ENCODE results near the gene TNP2.
A peak's percentile ranks its signal among the peaks of the same experiment; 100 is the strongest.

TNP2 gene

DNA sequence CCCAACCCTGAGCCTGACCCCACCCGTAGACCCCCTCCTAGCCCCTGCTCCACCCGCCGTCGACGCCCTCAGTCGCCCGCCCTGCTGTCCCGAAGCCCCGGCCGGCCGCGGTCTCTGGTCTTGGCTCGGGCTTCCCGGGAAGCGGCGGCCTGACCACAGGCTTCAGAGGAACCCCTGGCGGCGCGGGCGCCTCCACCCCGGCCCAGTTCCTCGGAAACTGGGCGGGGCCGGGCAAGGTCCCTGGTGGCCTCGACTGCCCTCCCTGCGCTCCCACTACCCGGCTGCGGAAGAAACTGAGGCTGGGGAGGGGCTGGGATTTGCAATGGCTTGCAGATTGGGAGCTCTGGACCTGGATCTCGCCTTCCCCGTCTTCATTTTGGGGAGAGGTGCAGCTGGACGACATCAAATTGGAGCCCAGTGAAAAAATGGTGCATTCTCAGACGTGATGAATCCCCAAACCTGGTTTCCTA lies 12.4 kb downstream of the TNP2 start:
- peak overlapping the region; percentile 97 to 100 (median 99) for H3K4me2 ChIP-seq
- H3K27me3 ChIP-seq = peaks cover 0 to 12% (median 0%) of the 10 kb centered on the region in 11 experiments; a peak in 8 of 22 replicates
- peak overlapping the region; percentile 87 to 97 (median 91) for H3K9ac ChIP-seq
- no peaks in the 10 kb centered on the region for H3K9me3 ChIP-seq (replicated peaks in 1 of 11)
- peaks cover 0 to 42% (median 39%) of the 10 kb centered on the region in 11 experiments; a peak in 18 of 22 replicates for H4K20me1 ChIP-seq
- H3K4me3 ChIP-seq = peak overlapping the region; percentile 65 to 87 (median 78)
- peaks cover 0 to 18% (median 0%) of the 10 kb centered on the region in 11 experiments; a peak in 3 of 22 replicates for H3K36me3 ChIP-seq
- TF ChIP-seq Cebpa-rat (IDR thresholded peaks at IDR 0.05) = no peak
- H3K27ac ChIP-seq = peak overlapping the region; percentile 81 to 97 (median 92)
- H3K4me1 ChIP-seq = peaks cover 44 to 71% (median 68%) of the 10 kb centered on the region in 10 experiments

- H3K9ac ChIP-seq = peak within 1 kb of the TSS; percentile 87 to 97 (median 91)
- H3K4me2 ChIP-seq = peak within 1 kb of the TSS; percentile 97 to 100 (median 99)
- H3K4me1 ChIP-seq = peaks cover 45 to 72% (median 68%) of the 10 kb centered on the region in 10 experiments
- peak within 1 kb of the TSS; percentile 81 to 97 (median 92) for H3K27ac ChIP-seq
- peak within 1 kb of the TSS; percentile 65 to 87 (median 78) for H3K4me3 ChIP-seq
- H3K9me3 ChIP-seq (replicated peaks in 1 of 11) = no peaks in the 10 kb centered on the region
- no peak for TF ChIP-seq Cebpa-rat (IDR thresholded peaks at IDR 0.05)
- peaks cover 0 to 49% (median 42%) of the 10 kb centered on the region in 11 experiments; a peak in 18 of 22 replicates for H4K20me1 ChIP-seq
- H3K36me3 ChIP-seq = peaks cover 0 to 18% (median 0%) of the 10 kb centered on the region in 11 experiments; a peak in 3 of 22 replicates
- H3K27me3 ChIP-seq = peaks cover 0 to 12% (median 0%) of the 10 kb centered on the region in 11 experiments; a peak in 8 of 22 replicates
These were observed 13.1 kb downstream of the TNP2 start, which contains the start of gene SOCS1 for GRCh38 chr16:11255737-11256660. Gene SOCS1, minus strand, starts transcription at chr16:11256204. Its CDS starts 726 bp downstream, at chr16:11255478.

DNA sequence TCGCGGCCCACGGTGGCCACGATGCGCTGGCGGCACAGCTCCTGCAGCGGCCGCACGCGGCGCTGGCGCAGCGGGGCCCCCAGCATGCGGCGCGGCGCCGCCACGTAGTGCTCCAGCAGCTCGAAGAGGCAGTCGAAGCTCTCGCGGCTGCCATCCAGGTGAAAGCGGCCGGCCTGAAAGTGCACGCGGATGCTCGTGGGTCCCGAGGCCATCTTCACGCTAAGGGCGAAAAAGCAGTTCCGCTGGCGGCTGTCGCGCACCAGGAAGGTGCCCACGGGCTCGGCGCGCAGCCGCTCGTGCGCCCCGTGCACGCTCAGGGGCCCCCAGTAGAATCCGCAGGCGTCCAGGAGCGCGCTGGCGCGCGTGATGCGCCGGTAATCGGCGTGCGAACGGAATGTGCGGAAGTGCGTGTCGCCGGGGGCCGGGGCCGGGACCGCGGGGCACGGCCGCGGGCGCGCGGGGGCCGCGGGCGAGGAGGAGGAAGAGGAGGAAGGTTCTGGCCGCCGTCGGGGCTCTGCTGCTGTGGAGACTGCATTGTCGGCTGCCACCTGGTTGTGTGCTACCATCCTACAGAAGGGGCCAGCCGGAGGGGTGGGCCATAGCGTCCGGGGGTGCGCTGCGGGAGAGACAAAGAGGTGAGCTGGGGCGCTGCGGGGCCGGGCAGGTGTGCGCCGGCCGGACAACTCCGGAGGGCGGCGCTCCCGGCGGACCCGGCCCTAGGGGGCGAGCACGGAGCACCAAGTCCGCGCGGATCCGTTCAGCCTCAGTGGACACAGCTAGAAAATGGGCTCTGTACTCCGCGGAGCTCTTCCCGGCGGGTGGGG lies 14.0 kb downstream of the TNP2 start:
- Histone ChIP-seq H3K27me3 (peaks cover 0 to 12% (median 0%) of the 10 kb centered on the region in 11 experiments; a peak in 8 of 22 replicates), H3K36me3 (peaks cover 0 to 18% (median 0%) of the 10 kb centered on the region in 11 experiments; a peak in 3 of 22 replicates), H3K9me3 (replicated peaks in 1 of 11) (no peaks in the 10 kb centered on the region), H3K4me1 (peaks cover 45 to 72% (median 68%) of the 10 kb centered on the region in 10 experiments), H3K4me3 (peak overlapping the region; percentile 65 to 87 (median 78)), H4K20me1 (peaks cover 0 to 50% (median 46%) of the 10 kb centered on the region in 11 experiments; a peak in 18 of 22 replicates), H3K4me2 (peak overlapping the region; percentile 91 to 100 (median 98)), H3K27ac (peak overlapping the region; percentile 47 to 97 (median 92); a peak in 21 of 22 replicates), H3K9ac (peak overlapping the region; percentile 87 to 97 (median 91))
- no peak for TF ChIP-seq Cebpa-rat (IDR thresholded peaks at IDR 0.05)

DNA sequence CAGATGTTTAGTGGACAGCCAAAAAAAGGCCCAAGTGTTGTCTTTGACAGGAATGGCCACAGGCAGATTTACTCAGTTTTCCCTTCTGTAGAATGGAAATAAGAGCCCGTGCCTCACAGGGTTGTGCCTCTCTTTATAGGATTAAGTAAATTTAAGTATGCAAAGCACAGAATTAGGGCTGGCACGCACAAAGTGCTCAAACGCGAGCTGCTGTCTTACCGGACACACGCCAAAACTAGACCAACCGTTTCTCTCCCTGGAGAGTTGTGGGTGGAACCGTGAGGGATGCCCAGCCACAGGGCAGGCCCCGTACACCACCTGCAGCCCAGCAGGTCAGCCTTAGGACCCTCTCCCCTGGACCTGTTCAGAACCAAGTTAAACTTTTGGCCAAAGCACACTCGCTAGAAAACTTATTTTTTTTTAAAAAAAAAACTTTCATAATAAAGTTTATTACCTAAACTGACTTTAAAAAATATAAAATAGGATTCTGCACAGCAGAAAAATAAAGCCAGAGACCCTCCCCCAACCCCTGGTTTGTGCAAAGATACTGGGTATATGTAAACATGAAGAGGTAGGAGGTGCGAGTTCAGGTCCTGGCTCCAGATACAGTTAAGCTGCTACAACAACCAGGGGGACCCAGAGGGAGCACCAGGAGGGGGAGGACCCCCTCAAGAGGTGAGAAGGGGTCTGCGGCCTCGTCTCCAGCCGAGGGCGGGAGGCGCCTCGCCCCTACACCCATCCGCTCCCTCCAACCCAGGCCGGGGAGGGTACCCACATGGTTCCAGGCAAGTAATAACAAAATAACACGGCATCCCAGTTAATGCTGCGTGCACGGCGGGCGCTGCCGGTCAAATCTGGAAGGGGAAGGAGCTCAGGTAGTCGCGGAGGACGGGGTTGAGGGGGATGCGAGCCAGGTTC lies 14.9 kb downstream of the TNP2 start:
- peaks cover 41 to 69% (median 65%) of the 10 kb centered on the region in 10 experiments for H3K4me1 ChIP-seq
- peak overlapping the region; percentile 91 to 100 (median 98) for H3K4me2 ChIP-seq
- peak overlapping the region in 6 of 11 experiments; percentile 5 to 97 (median 94); a peak in 9 of 22 replicates for H3K27ac ChIP-seq
- H3K27me3 ChIP-seq = peaks cover 0 to 12% (median 0%) of the 10 kb centered on the region in 11 experiments; a peak in 8 of 22 replicates
- peak overlapping the region; percentile 65 to 87 (median 78) for H3K4me3 ChIP-seq
- H3K9ac ChIP-seq = peak overlapping the region; percentile 87 to 97 (median 91); a peak in 21 of 22 replicates
- H3K36me3 ChIP-seq = peaks cover 0 to 18% (median 0%) of the 10 kb centered on the region in 11 experiments; a peak in 3 of 22 replicates
- H3K9me3 ChIP-seq (replicated peaks in 1 of 11) = no peaks in the 10 kb centered on the region
- H4K20me1 ChIP-seq = peaks cover 0 to 52% (median 46%) of the 10 kb centered on the region in 11 experiments; a peak in 18 of 22 replicates
- TF ChIP-seq Cebpa-rat (IDR thresholded peaks at IDR 0.05) = no peak

- H3K27me3 ChIP-seq = peaks cover 0 to 12% (median 0%) of the 10 kb centered on the region in 11 experiments; a peak in 8 of 22 replicates
- no peak for TF ChIP-seq Cebpa-rat (IDR thresholded peaks at IDR 0.05)
- peaks cover 0 to 18% (median 0%) of the 10 kb centered on the region in 11 experiments; a peak in 3 of 22 replicates for H3K36me3 ChIP-seq
- peaks cover 0 to 53% (median 46%) of the 10 kb centered on the region in 11 experiments; a peak in 18 of 22 replicates for H4K20me1 ChIP-seq
- H3K9ac ChIP-seq = peak overlapping the region in 9 of 11 experiments; percentile 13 to 97 (median 94); a peak in 14 of 22 replicates
- no peaks in the 10 kb centered on the region for H3K9me3 ChIP-seq (replicated peaks in 1 of 11)
- H3K4me1 ChIP-seq = peaks cover 32 to 59% (median 55%) of the 10 kb centered on the region in 10 experiments
- H3K27ac ChIP-seq = peak overlapping the region in 3 of 11 experiments; percentile 18 to 96 (median 38); a peak in 5 of 22 replicates
- H3K4me2 ChIP-seq = peak overlapping the region; percentile 91 to 100 (median 98)
- peak overlapping the region in 9 of 10 experiments; percentile 65 to 87 (median 76); a peak in 16 of 20 replicates for H3K4me3 ChIP-seq
These were observed 15.8 kb downstream of the TNP2 start for GRCh38 chr16:11253009-11253994.

DNA sequence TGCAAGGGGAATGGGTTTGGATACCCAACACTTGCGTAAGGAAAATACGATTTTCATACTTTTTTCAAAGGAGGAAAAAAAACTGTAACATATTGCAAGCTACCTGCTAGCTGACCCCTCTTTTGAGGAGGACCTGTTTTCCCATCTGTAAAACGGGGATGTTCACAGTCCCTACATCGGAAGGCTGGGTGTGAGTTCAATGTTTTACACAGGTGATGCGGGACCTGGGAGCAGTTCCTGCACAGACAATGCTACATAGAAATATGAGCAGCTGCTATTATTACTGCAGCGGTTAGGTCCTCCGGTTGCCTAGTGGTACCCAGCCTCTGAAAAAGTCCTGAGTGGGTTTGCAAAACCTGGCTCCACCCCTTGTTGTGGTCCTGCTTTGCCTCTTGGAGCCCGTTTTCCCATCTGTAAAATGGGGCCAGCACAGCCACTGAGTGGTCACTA lies 16.6 kb downstream of the TNP2 start:
- peaks cover 0 to 18% (median 0%) of the 10 kb centered on the region in 11 experiments; a peak in 3 of 22 replicates for H3K36me3 ChIP-seq
- peaks cover 32 to 51% (median 48%) of the 10 kb centered on the region in 10 experiments for H3K4me1 ChIP-seq
- no peaks in the 10 kb centered on the region for H3K9me3 ChIP-seq (replicated peaks in 1 of 11)
- no peak for TF ChIP-seq Cebpa-rat (IDR thresholded peaks at IDR 0.05)
- no peak overlapping the region; a peak in 2 of 22 replicates for H3K9ac ChIP-seq
- H3K4me2 ChIP-seq = peak overlapping the region; percentile 26 to 100 (median 98)
- no peak overlapping the region for H3K4me3 ChIP-seq
- peaks cover 0 to 12% (median 0%) of the 10 kb centered on the region in 11 experiments; a peak in 8 of 22 replicates for H3K27me3 ChIP-seq
- H3K27ac ChIP-seq = no peak overlapping the region
- H4K20me1 ChIP-seq = peaks cover 0 to 53% (median 46%) of the 10 kb centered on the region in 11 experiments; a peak in 18 of 22 replicates

Data from BLaER1 treated with 17β-estradiol and CSF1 and Interleukin-3, amounts not matched to agents 10 nM and 100 nM (cell line).